Measurements from ENCODE around the gene FBLN1. TPM values are rescaled to one million over a fixed set of nuclear protein-coding genes. Genes with fewer than 3 reads are reported as not detected.

FBLN1 gene
- total and polyA plus RNA-seq, 2 of the 13 experiments (the other 11 are each of a cell fraction or from before 2014, with no cell fraction given), result 37.3 to 103 TPM

DNA sequence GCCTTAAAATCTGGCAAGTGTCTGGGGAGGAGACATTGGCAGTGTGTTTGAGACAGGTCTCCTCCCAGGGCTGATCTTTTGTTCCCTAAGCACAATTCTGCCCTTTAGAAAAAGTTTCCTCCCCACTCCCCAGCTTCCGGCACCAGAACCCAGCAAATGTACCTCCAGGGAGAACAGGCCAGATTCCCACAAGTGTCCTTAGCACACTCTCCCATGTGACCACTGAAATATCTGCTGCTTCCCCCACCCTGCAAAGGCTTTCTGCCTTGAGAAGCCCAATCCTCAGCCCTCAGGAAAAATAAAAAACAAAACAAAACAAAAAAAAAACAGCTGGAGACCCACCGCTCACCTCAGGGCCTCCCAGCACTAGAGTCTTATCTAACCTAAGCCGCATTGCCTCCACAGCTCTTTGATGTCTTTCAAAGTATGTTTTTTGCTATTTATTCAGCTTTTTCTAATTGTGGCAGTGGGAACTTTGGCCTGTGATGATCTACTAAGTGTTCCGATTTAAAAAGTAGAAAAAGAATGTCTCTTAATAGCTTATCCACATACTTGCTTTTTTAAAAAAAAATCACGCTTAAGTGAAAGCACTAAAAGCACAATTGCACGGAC, 29.0 kb upstream of the FBLN1 start (continued):
- TF ChIP-seq, protein P1, sequence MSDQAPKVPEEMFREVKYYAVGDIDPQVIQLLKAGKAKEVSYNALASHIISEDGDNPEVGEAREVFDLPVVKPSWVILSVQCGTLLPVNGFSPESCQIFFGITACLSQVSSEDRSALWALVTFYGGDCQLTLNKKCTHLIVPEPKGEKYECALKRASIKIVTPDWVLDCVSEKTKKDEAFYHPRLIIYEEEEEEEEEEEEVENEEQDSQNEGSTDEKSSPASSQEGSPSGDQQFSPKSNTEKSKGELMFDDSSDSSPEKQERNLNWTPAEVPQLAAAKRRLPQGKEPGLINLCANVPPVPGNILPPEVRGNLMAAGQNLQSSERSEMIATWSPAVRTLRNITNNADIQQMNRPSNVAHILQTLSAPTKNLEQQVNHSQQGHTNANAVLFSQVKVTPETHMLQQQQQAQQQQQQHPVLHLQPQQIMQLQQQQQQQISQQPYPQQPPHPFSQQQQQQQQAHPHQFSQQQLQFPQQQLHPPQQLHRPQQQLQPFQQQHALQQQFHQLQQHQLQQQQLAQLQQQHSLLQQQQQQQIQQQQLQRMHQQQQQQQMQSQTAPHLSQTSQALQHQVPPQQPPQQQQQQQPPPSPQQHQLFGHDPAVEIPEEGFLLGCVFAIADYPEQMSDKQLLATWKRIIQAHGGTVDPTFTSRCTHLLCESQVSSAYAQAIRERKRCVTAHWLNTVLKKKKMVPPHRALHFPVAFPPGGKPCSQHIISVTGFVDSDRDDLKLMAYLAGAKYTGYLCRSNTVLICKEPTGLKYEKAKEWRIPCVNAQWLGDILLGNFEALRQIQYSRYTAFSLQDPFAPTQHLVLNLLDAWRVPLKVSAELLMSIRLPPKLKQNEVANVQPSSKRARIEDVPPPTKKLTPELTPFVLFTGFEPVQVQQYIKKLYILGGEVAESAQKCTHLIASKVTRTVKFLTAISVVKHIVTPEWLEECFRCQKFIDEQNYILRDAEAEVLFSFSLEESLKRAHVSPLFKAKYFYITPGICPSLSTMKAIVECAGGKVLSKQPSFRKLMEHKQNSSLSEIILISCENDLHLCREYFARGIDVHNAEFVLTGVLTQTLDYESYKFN (CRISPR knock-in tag; conservative IDR thresholded peaks at IDR 0.05), result peak; percentile 37; the same call in 1 of the 2 replicates
- TF ChIP-seq ZNF75D (CRISPR knock-in tag; IDR thresholded peaks at IDR 0.05; ENCODE audit: borderline replicate concordance) (no peak), REL (CRISPR knock-in tag; conservative IDR thresholded peaks at IDR 0.05) (no peak), ZNF121 (CRISPR knock-in tag; IDR thresholded peaks at IDR 0.05) (no peak), ZNF326 (CRISPR knock-in tag; IDR thresholded peaks at IDR 0.05; ENCODE audit: borderline replicate concordance) (no peak), DPF2 (CRISPR knock-in tag; IDR thresholded peaks at IDR 0.05; ENCODE audit: borderline replicate concordance, low read depth) (no peak), NFIC (IDR thresholded peaks at IDR 0.05; ENCODE audit: low read length) (no peak), CEBPB (IDR thresholded peaks at IDR 0.05; ENCODE audit: borderline replicate concordance, low read depth, low read length) (no peak), SOX5 (CRISPR knock-in tag; IDR thresholded peaks at IDR 0.05; ENCODE audit: borderline replicate concordance) (peak; percentile 40; the same call in 1 of the 2 replicates), RBAK (CRISPR knock-in tag; IDR thresholded peaks at IDR 0.05) (no peak), RXRB (CRISPR knock-in tag; IDR thresholded peaks at IDR 0.05; ENCODE audit: borderline replicate concordance) (no peak)
- TF ChIP-seq, protein P2, sequence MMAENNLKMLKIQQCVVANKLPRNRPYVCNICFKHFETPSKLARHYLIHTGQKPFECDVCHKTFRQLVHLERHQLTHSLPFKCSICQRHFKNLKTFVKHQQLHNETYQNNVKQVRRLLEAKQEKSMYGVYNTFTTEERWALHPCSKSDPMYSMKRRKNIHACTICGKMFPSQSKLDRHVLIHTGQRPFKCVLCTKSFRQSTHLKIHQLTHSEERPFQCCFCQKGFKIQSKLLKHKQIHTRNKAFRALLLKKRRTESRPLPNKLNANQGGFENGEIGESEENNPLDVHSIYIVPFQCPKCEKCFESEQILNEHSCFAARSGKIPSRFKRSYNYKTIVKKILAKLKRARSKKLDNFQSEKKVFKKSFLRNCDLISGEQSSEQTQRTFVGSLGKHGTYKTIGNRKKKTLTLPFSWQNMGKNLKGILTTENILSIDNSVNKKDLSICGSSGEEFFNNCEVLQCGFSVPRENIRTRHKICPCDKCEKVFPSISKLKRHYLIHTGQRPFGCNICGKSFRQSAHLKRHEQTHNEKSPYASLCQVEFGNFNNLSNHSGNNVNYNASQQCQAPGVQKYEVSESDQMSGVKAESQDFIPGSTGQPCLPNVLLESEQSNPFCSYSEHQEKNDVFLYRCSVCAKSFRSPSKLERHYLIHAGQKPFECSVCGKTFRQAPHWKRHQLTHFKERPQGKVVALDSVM (CRISPR knock-in tag; IDR thresholded peaks at IDR 0.05), result 0 out of 2 replicates have a peak, but pooled peaks have one; percentile 10

Data from HepG2 (cell line).